Heart left ventricle (tissue), 16 donors: ENCODE measurements around the gene TBCE. TPM values are rescaled to one million over a fixed set of nuclear protein-coding genes. Genes with fewer than 3 reads are reported as not detected.

Experiments
- ATAC-seq, 4 donors: fragments of 200-7000 bp; cut with Tn5 transposase; one replicate each; pipeline ENCODE4 v1.9.1; 2020 to 2022; ENCODE audit warnings: moderate library complexity in 4 of 4, mild to moderate bottlenecking in 3 of 4, moderate number of reproducible peaks in 1 of 4
- DNase-seq, 5 donors: peaks; one replicate each; pipeline ENCODE4 v3.0.0-alpha.2; 2020
- H3K27ac ChIP-seq, 12 donors: fragments of 200-600 bp; sonication (generic) in 4 of 12; one replicate each; pipeline versions ENCODE4 v1.5.0 to v1.8.0; 2016 to 2022; ENCODE audit warnings: mild to moderate bottlenecking in 2 of 12
- H3K27me3 ChIP-seq, 9 donors: fragments of 200-600 bp; sonication (generic) in 2 of 9; one replicate each; pipeline versions ENCODE4 v1.5.1 to v1.8.0; 2016 to 2022; ENCODE audit warnings: mild to moderate bottlenecking in 3 of 9
- H3K36me3 ChIP-seq, 9 donors: fragments of 200-600 bp; sonication (generic) in 2 of 9; one replicate each; pipeline versions ENCODE4 v1.5.0 to v1.8.0; 2018 to 2022; ENCODE audit warnings: mild to moderate bottlenecking in 2 of 9
- H3K4me1 ChIP-seq, 12 donors: fragments of 200-600 bp; sonication (generic) in 4 of 12; one replicate each; pipeline versions ENCODE4 v1.5.0 to v1.8.0; 2016 to 2022; ENCODE audit warnings: mild to moderate bottlenecking in 3 of 12
- H3K4me3 ChIP-seq, 12 donors: fragments of 200-600 bp; sonication (generic) in 4 of 12; one replicate each; pipeline versions ENCODE4 v1.5.0 to v1.8.0; 2017 to 2022; ENCODE audit warnings: mild to moderate bottlenecking in 9 of 12, moderate library complexity in 4 of 12
- H3K9me3 ChIP-seq, 12 donors: fragments of 200-600 bp; sonication (generic) in 4 of 12; one replicate each; pipeline versions ENCODE4 v1.5.0 to v1.8.0; 2016 to 2022; ENCODE audit warnings: mild to moderate bottlenecking in 1 of 12
- POLR2A ChIP-seq, 2 donors: fragments of 450-650 bp; IDR thresholded peaks; one replicate each; pipeline ENCODE4 v1.6.1; 2017; ENCODE audit warnings: antibody characterized with exemption in 2 of 2, mild to moderate bottlenecking in 2 of 2, moderate library complexity in 2 of 2
- WGBS, 4 donors: extraction: QIAGEN DNeasy Blood & Tissue Kit in 2 of 4; methylation state at CpG; one replicate each; pipeline versions ENCODE4 v1.1.5 to v1.1.7; 2013 to 2018; 5-methylcytosine and 5-hydroxymethylcytosine counted together
- intact Hi-C, 10 donors: fragments of 100-400 bp; cut with DNase I; formaldehyde crosslinking; loops; one replicate each; pipeline versions ENCODE4 v1.11.1 to v1.14.2; 2022
- polyA plus RNA-seq, 2 donors: library from polyadenylated mRNA; stranded (reverse); fragments of 200-250 nt; gene quantifications; one replicate each; pipeline ENCODE4 v1.2.3, GENCODE V29; 2013
- total RNA-seq, 9 donors: library from RNA; depleted of rRNA in 2 of 9; stranded (reverse); fragments of >200 nt in 2 of 9; fragmentation: NEBNext Ultra II Directional in 3 of 9; extraction: Animal tissue kit (Norgen Biotek cat#: 25700) in 3 of 9; gene quantifications; one replicate each; pipeline versions ENCODE4 v1.1.0 to v1.2.4, GENCODE V29; 2016 to 2023
- TF ChIP-seq, protein P1 (sequence below), 12 donors: fragments of 200-600 bp; sonication (generic) in 4 of 12; IDR thresholded peaks; one replicate each; pipeline versions ENCODE4 v1.5.0 to v1.8.0; 2018 to 2022; ENCODE audit warnings: antibody characterized with exemption in 12 of 12, mild to moderate bottlenecking in 5 of 12
- donor health status: ischemic (EF 13 %, LVEDD 7.1; RV severe dilation, severe dysfunction).
- donor health status: healthy with polysubstance abuse.
- donor health status: DM: no; HTN: yes; CAD: no.
- donor health status: DM: no; HTN: no; CAD: no.
- donor health status: ischemic (EF 25% LVEDD 6.9; RV normal size, moderate dysfunction).
- donor health status: ischemic (EF 25% LVEDD 5.7; RV mildly dilated, moderate dysfunction).
- donor health status: healthy.
- donor health status: DM: yes; HTN: yes; CAD: no.
- donor health status: ischemic (EF 35%, LVEDD 5.7; RV mildly dilated, moderate dysfunction).
- donor health status: nonischemic (EF 11% LVEDD 7.7; RV severe dilation, severe dysfunction).
- donor health status: DM: yes; HTN: yes; CAD: no.
- donor health status: PGD.
- donor health status: ischemic (EF 29% LVEDD 5.4; RV normal size, mild dysfunction).
- donor health status: nonischemic (EF 23%, LVEDD 6.1; RV moderate dilation, normal function).

TBCE gene
- total and polyA plus RNA-seq, 11 donors: 15.2 to 39.5 (median 18.2) TPM

- H3K27ac ChIP-seq: peak overlapping the region in 1 of 12 donors; percentile 38
- intact Hi-C loops: loop anchor here in 2 of 10 donors (10.0 kb wide), 2 partner anchors 69 to 91 kb away; no protein-coding TSS in a partner anchor
- WGBS, 4 donors: 90 to 92% (median 91%) methylated on average over 5 of the region's 5 CpGs
Observed at GRCh38 chr1:235324296-235324695, 42.9 kb upstream of the TBCE start.

DNA sequence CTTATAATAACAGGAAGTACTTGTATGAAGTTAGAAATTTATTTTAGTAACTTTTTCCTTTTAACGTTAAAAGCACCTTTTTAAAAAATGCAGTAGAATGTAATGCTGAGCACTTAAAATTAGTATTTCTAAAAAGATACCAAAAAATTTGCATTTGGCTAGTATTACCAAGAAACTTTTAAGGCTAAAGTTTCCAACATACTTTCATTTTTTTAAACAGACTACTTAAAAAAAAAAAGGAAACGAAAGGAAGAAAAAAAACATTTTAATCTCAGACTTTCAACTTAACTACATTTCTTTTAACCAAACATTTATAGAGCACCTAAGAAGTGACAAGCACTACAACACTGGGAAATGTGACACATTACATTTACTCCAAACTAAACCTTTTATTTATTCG, 42.1 kb upstream of the TBCE start:
- no peak for DNase-seq
- H3K27ac ChIP-seq: peak overlapping the region in 1 of 12 donors; percentile 38
- no peaks in the 10 kb centered on the region for H3K9me3 ChIP-seq
- peaks cover 10 to 75% (median 53%) of the 10 kb centered on the region in 12 donors for H3K4me1 ChIP-seq
- 25 to 39% (median 25%) methylated on average over 3 of the region's 3 CpGs for WGBS, 4 donors
- TF ChIP-seq, protein P1, sequence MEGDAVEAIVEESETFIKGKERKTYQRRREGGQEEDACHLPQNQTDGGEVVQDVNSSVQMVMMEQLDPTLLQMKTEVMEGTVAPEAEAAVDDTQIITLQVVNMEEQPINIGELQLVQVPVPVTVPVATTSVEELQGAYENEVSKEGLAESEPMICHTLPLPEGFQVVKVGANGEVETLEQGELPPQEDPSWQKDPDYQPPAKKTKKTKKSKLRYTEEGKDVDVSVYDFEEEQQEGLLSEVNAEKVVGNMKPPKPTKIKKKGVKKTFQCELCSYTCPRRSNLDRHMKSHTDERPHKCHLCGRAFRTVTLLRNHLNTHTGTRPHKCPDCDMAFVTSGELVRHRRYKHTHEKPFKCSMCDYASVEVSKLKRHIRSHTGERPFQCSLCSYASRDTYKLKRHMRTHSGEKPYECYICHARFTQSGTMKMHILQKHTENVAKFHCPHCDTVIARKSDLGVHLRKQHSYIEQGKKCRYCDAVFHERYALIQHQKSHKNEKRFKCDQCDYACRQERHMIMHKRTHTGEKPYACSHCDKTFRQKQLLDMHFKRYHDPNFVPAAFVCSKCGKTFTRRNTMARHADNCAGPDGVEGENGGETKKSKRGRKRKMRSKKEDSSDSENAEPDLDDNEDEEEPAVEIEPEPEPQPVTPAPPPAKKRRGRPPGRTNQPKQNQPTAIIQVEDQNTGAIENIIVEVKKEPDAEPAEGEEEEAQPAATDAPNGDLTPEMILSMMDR (IDR thresholded peaks at IDR 0.05): no peak
- no peak for TF ChIP-seq POLR2A (IDR thresholded peaks at IDR 0.05)
- H3K4me3 ChIP-seq: peak overlapping the region in 6 of 12 donors; percentile 75 to 96 (median 92)
- H3K27me3 ChIP-seq: no peaks in the 10 kb centered on the region
- intact Hi-C loops: loop anchor here in 9 of 10 donors (5.0 to 10.0 kb wide), 9 partner anchors 42 to 177 kb away; partner anchors contain the start of genes TBCE (in 2 of the 9), B3GALNT2 (in 1 of the 9) and RBM34 (in 1 of the 9)
- no peak for ATAC-seq
- H3K36me3 ChIP-seq: peaks cover 0 to 9% (median 0%) of the 10 kb centered on the region in 9 donors

More at GRCh38 chr1:235324296-235324695, 42.9 kb upstream of the TBCE start:
- TF ChIP-seq POLR2A (IDR thresholded peaks at IDR 0.05): no peak
- TF ChIP-seq, protein P1 (IDR thresholded peaks at IDR 0.05): no peak
- Histone ChIP-seq H3K27me3 (no peaks in the 10 kb centered on the region), H3K9me3 (no peaks in the 10 kb centered on the region), H3K36me3 (peaks cover 0 to 14% (median 4%) of the 10 kb centered on the region in 9 donors), H3K4me1 (peaks cover 4 to 66% (median 45%) of the 10 kb centered on the region in 12 donors), H3K4me3 (peak overlapping the region in 2 of 12 donors; percentile 20 to 75)
- DNase-seq: no peak
- no peak for ATAC-seq

DNA sequence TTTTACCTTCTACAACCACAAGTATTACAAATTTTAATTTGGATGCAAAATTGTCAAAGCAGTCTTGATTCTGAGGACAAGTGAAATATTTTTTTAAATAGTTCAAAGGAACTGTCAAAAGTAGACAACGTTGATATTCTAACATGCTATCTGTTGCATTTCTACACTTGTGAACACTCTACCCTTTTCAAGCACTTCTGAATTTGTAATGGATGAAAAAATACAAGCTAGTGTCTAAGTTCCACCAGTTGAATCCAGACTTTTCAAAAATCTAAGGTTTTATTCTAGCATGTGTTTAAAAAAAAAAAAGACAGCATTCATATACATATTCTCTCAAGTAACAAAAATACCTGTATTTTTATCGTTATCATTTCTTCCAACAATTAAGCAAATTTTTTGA, 41.4 kb upstream of the TBCE start:
- no peak for TF ChIP-seq POLR2A (IDR thresholded peaks at IDR 0.05)
- TF ChIP-seq, protein P1 (IDR thresholded peaks at IDR 0.05): no peak
- 23 to 36% (median 29%) methylated on average over 2 of the region's 2 CpGs for WGBS, 4 donors

More for the DNA sequence above, 41.4 kb upstream of the TBCE start:
- ATAC-seq: no peak
- no peak for DNase-seq
- Histone ChIP-seq H3K27me3 (no peaks in the 10 kb centered on the region), H3K27ac (peak overlapping the region in 2 of 12 donors; percentile 93 to 97), H3K4me1 (peaks cover 15 to 77% (median 54%) of the 10 kb centered on the region in 12 donors), H3K36me3 (peaks cover 0 to 9% (median 0%) of the 10 kb centered on the region in 9 donors), H3K9me3 (no peaks in the 10 kb centered on the region), H3K4me3 (peak overlapping the region in 9 of 12 donors; percentile 75 to 96 (median 91))
- intact Hi-C loops: loop anchor here in 9 of 10 donors (5.0 to 10.0 kb wide), 9 partner anchors 41 to 176 kb away; partner anchors contain the start of genes TBCE (in 2 of the 9), B3GALNT2 (in 1 of the 9) and RBM34 (in 1 of the 9)
